ENCODE results near the gene SECTM1. TPM values are rescaled to one million over a fixed set of nuclear protein-coding genes. Genes with fewer than 3 reads are reported as not detected.
"Not testable (repeated sequence)": the region's sequence is repeated elsewhere in the genome, so short reads cannot be mapped to it uniquely, and the experiment has no call there.

Gene SECTM1
- polyA plus RNA-seq, 1 donor, result 16.1 TPM

DNA sequence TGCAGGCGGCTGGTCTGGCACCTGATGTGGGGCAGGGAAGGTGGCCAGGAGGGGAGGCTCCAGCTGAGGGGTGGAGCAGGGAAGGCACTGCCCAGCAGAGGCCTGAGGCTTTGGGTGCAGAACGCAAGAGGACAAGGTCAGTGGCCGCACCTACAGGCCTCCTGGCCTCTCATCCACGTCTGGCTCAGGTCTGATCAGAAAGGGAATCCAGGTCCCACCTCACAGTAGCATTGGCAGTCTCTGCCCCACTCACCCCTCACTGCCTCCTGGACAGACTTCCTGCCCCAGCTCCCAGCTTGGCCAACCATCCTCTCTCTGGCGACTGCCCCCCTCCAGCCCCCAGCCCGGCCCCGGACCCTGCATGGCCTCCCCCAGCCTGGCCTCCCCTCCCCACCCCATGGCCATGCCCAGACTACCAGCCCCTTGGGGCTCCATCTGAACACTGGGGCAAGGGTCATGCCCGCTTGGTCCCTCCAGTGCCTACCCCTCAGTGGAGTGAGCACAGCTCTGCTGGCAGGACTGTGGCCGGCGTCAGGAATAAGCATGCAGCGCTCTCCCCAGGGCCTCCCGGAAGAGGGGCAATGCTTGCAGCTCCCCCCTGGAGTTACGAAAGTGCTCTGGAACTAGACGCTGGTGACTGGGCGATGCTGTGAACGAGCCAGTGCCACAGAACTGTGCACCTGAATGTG lies 42.6 kb upstream of the SECTM1 start:
- WGBS (ENCODE audit: insufficient coverage, low lambda C conversion rate), result no CpG with 5 or more reads among the region's 16 CpGs
- no peak for DNase-seq
- H3K27me3 ChIP-seq (ENCODE audit: control insufficient read depth, insufficient read depth, low read length), result peaks cover 77% of the 10 kb centered on the region

DNA sequence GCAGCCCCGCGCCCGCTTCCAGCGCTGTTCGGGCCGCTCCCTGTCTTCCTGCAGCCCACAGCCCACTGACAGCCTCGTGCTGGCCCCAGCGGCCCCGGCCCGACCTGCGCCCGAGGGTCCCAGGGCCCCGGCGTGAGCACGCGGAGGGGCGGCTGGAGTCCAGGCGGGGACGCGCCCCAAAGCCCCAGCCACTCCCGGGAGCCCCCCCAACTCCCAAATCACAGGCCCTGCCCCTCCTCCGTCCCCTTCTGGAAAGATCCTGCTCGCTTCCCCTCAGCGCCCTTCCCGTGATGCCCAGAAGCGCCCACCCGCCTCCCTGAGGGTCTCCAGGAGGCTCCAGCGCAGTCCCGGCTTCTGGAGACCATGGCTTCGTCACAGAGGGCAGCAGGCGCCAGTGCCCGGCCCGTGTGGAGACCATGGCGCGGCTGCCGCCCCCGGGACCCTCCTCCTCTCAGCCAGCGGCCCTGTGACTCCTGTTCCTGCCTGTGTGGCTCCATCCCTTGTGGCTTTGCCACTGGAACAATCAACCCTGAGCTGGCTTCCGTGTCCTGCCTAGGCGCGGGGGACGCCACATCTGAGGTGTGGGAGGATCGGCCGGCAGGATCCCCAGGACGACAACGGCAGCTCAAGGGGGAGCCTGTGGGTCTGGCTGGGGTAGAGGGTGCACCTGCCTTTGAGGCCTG lies 41.9 kb upstream of the SECTM1 start:
- H3K4me3 ChIP-seq (ENCODE audit: low read length), result no peak overlapping the region
- H3K27ac ChIP-seq (ENCODE audit: low read length), result no peak overlapping the region
- H3K4me1 ChIP-seq (ENCODE audit: control insufficient read depth, insufficient read depth, low read length), result peaks cover 4% of the 10 kb centered on the region
- peaks cover 18% of the 10 kb centered on the region for H3K9me3 ChIP-seq (ENCODE audit: control insufficient read depth, low read depth, low read length)
- DNase-seq, result no peak
- WGBS (ENCODE audit: insufficient coverage, low lambda C conversion rate), result no CpG with 5 or more reads among the region's 46 CpGs
- H3K36me3 ChIP-seq (ENCODE audit: control insufficient read depth, insufficient read depth, low read length), result no peaks in the 10 kb centered on the region
- H3K27me3 ChIP-seq (ENCODE audit: control insufficient read depth, insufficient read depth, low read length), result peaks cover 78% of the 10 kb centered on the region

More for the DNA sequence above, 42.6 kb upstream of the SECTM1 start:
- Histone ChIP-seq H3K4me1 (ENCODE audit: control insufficient read depth, insufficient read depth, low read length) (no peaks in the 10 kb centered on the region), H3K36me3 (ENCODE audit: control insufficient read depth, insufficient read depth, low read length) (no peaks in the 10 kb centered on the region), H3K9me3 (ENCODE audit: control insufficient read depth, low read depth, low read length) (peaks cover 14% of the 10 kb centered on the region), H3K27ac (ENCODE audit: low read length) (no peak overlapping the region), H3K4me3 (ENCODE audit: low read length) (no peak overlapping the region)

DNA sequence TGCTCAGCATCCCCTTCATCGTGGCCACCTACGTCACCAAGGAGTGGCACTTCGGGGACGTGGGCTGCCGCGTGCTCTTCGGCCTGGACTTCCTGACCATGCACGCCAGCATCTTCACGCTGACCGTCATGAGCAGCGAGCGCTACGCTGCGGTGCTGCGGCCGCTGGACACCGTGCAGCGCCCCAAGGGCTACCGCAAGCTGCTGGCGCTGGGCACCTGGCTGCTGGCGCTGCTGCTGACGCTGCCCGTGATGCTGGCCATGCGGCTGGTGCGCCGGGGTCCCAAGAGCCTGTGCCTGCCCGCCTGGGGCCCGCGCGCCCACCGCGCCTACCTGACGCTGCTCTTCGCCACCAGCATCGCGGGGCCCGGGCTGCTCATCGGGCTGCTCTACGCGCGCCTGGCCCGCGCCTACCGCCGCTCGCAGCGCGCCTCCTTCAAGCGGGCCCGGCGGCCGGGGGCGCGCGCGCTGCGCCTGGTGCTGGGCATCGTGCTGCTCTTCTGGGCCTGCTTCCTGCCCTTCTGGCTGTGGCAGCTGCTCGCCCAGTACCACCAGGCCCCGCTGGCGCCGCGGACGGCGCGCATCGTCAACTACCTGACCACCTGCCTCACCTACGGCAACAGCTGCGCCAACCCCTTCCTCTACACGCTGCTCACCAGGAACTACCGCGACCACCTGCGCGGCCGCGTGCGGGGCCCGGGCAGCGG lies 41.2 kb upstream of the SECTM1 start:
- no peak overlapping the region for H3K4me3 ChIP-seq (ENCODE audit: low read length)
- no peaks in the 10 kb centered on the region for H3K36me3 ChIP-seq (ENCODE audit: control insufficient read depth, insufficient read depth, low read length)
- H3K9me3 ChIP-seq (ENCODE audit: control insufficient read depth, low read depth, low read length), result peaks cover 18% of the 10 kb centered on the region
- H3K27ac ChIP-seq (ENCODE audit: low read length), result no peak overlapping the region
- no CpG with 5 or more reads among the region's 79 CpGs for WGBS (ENCODE audit: insufficient coverage, low lambda C conversion rate)
- peaks cover 80% of the 10 kb centered on the region for H3K27me3 ChIP-seq (ENCODE audit: control insufficient read depth, insufficient read depth, low read length)
- H3K4me1 ChIP-seq (ENCODE audit: control insufficient read depth, insufficient read depth, low read length), result peaks cover 5% of the 10 kb centered on the region
- no peak for DNase-seq

GRCh38 chr17:82373731-82374625 lies 40.4 kb upstream of the SECTM1 start:
- peaks cover 81% of the 10 kb centered on the region for H3K27me3 ChIP-seq (ENCODE audit: control insufficient read depth, insufficient read depth, low read length)
- peaks cover 5% of the 10 kb centered on the region for H3K4me1 ChIP-seq (ENCODE audit: control insufficient read depth, insufficient read depth, low read length)
- peaks cover 18% of the 10 kb centered on the region for H3K9me3 ChIP-seq (ENCODE audit: control insufficient read depth, low read depth, low read length)
- WGBS (ENCODE audit: insufficient coverage, low lambda C conversion rate), result no CpG with 5 or more reads among the region's 37 CpGs
- DNase-seq, result no peak
- no peak overlapping the region for H3K4me3 ChIP-seq (ENCODE audit: low read length)
- H3K27ac ChIP-seq (ENCODE audit: low read length), result no peak overlapping the region
- H3K36me3 ChIP-seq (ENCODE audit: control insufficient read depth, insufficient read depth, low read length), result no peaks in the 10 kb centered on the region

- DNase-seq, result not testable (repeated sequence)
- no CpG with 5 or more reads among the region's 10 CpGs for WGBS (ENCODE audit: insufficient coverage, low lambda C conversion rate)
Observed at GRCh38 chr17:82373072-82373452, 39.5 kb upstream of the SECTM1 start.

GRCh38 chr17:82372249-82373071 lies 38.9 kb upstream of the SECTM1 start:
- no peaks in the 10 kb centered on the region for H3K36me3 ChIP-seq (ENCODE audit: control insufficient read depth, insufficient read depth, low read length)
- peaks cover 5% of the 10 kb centered on the region for H3K4me1 ChIP-seq (ENCODE audit: control insufficient read depth, insufficient read depth, low read length)
- peaks cover 18% of the 10 kb centered on the region for H3K9me3 ChIP-seq (ENCODE audit: control insufficient read depth, low read depth, low read length)
- no peak for DNase-seq
- H3K27ac ChIP-seq (ENCODE audit: low read length), result no peak overlapping the region
- no peak overlapping the region for H3K4me3 ChIP-seq (ENCODE audit: low read length)
- H3K27me3 ChIP-seq (ENCODE audit: control insufficient read depth, insufficient read depth, low read length), result peaks cover 72% of the 10 kb centered on the region
- whole genome bisulfite sequencing (ENCODE audit: insufficient coverage, low lambda C conversion rate), result 61% methylated on average over 3 of the region's 41 CpGs

More at GRCh38 chr17:82373072-82373452, 39.5 kb upstream of the SECTM1 start:
- H3K36me3 ChIP-seq (ENCODE audit: control insufficient read depth, insufficient read depth, low read length); H3K4me1 ChIP-seq (ENCODE audit: control insufficient read depth, insufficient read depth, low read length); H3K27ac ChIP-seq (ENCODE audit: low read length); H3K4me3 ChIP-seq (ENCODE audit: low read length): not testable (repeated sequence)
- H3K9me3 ChIP-seq (ENCODE audit: control insufficient read depth, low read depth, low read length), result peaks cover 18% of the 10 kb centered on the region
- peaks cover 72% of the 10 kb centered on the region for H3K27me3 ChIP-seq (ENCODE audit: control insufficient read depth, insufficient read depth, low read length)

GRCh38 chr17:82371333-82372248 lies 38.0 kb upstream of the SECTM1 start, which contains the start of gene UTS2R:
TSS of gene UTS2R (plus strand) at chr17:82371765. CDS start at chr17:82374325, 2,560 bp downstream.
- H3K9me3 ChIP-seq (ENCODE audit: control insufficient read depth, low read depth, low read length), result peaks cover 18% of the 10 kb centered on the region
- no peaks in the 10 kb centered on the region for H3K36me3 ChIP-seq (ENCODE audit: control insufficient read depth, insufficient read depth, low read length)
- no CpG with 5 or more reads among the region's 109 CpGs for WGBS (ENCODE audit: insufficient coverage, low lambda C conversion rate)
- H3K27me3 ChIP-seq (ENCODE audit: control insufficient read depth, insufficient read depth, low read length), result peaks cover 71% of the 10 kb centered on the region
- no peak within 1 kb of the TSS for H3K4me3 ChIP-seq (ENCODE audit: low read length)
- DNase-seq, result no peak
- no peak within 1 kb of the TSS for H3K27ac ChIP-seq (ENCODE audit: low read length)
- peaks cover 11% of the 10 kb centered on the region for H3K4me1 ChIP-seq (ENCODE audit: control insufficient read depth, insufficient read depth, low read length)

GRCh38 chr17:82370471-82371332 lies 37.1 kb upstream of the SECTM1 start:
- 18% methylated on average over 2 of the region's 38 CpGs for WGBS (ENCODE audit: insufficient coverage, low lambda C conversion rate)
- peaks cover 14% of the 10 kb centered on the region for H3K9me3 ChIP-seq (ENCODE audit: control insufficient read depth, low read depth, low read length)
- peaks cover 11% of the 10 kb centered on the region for H3K4me1 ChIP-seq (ENCODE audit: control insufficient read depth, insufficient read depth, low read length)
- H3K27ac ChIP-seq (ENCODE audit: low read length), result no peak overlapping the region
- peaks cover 63% of the 10 kb centered on the region for H3K27me3 ChIP-seq (ENCODE audit: control insufficient read depth, insufficient read depth, low read length)
- no peak overlapping the region for H3K4me3 ChIP-seq (ENCODE audit: low read length)
- no peaks in the 10 kb centered on the region for H3K36me3 ChIP-seq (ENCODE audit: control insufficient read depth, insufficient read depth, low read length)
- DNase-seq, result no peak

All from large intestine (tissue), 3 donors.